ENCODE measurements around the gene HSPA12B. TPM values are rescaled to one million over a fixed set of nuclear protein-coding genes. Genes with fewer than 3 reads are reported as not detected.

Gene HSPA12B
- total and polyA plus RNA-seq, 2 of the 13 experiments (the other 11 are each of a cell fraction or from before 2014, with no cell fraction given), result 0.01 TPM; not detected in 1

GRCh38 chr20:3781153-3781910, 48.8 kb downstream of the HSPA12B start, which contains the start of gene SPEF1:
Gene SPEF1 (minus strand): TSS chr20:3781448. CDS start chr20:3781287, 161 bp downstream.
- in situ Hi-C loops (cut with HindIII; ENCODE audit: extremely low pct_ligation_motif_present, low pct_unique_long_range_greater_than_20kb), result loop anchor here (5.0 kb wide), 1 partner anchor 36 kb away; no protein-coding TSS in a partner anchor
- H3K27ac ChIP-seq (ENCODE audit: extremely low read length, insufficient read depth, low read length), result no peak within 1 kb of the TSS
- H4K20me1 ChIP-seq (ENCODE audit: insufficient read depth, low read length), result peaks cover 5% of the 10 kb centered on the region; the same call in 1 of the 2 replicates
- H3K79me2 ChIP-seq (ENCODE audit: insufficient read depth, low read length), result peaks cover 9% of the 10 kb centered on the region
- ATAC-seq, result peak; percentile 80
- no TSS peak for BruUV-seq (replicated peaks)
- H3K4me1 ChIP-seq (ENCODE audit: insufficient read depth, low read length), result peaks cover 76% of the 10 kb centered on the region
- intact Hi-C loops (cut with micrococcal nuclease; ENCODE audit: unreplicated experiment), result loop anchor here (1.0 to 5.0 kb wide), 4 partner anchors 13 to 311 kb away; no protein-coding TSS in a partner anchor
- peak; percentile 97 for FAIRE-seq
- POLR2A ChIA-PET, result interaction anchor here (0.6 to 10.4 kb wide), 13 partner anchors 9 to 373 kb away, joined by 3 to 134 read pairs (median 3); partner anchors contain the start of genes ADISSP, AP5S1 and CDC25B
- 14% methylated on average over 26 of the region's 28 CpGs for WGBS (ENCODE audit: low lambda C conversion rate)
- peaks cover 2 to 31% of the 10 kb centered on the region in 2 experiments for H3K27me3 ChIP-seq (ENCODE audit: control insufficient read depth in 1 of 2, insufficient read depth in 2 of 2, low read length in 2 of 2)
- H3K36me3 ChIP-seq (replicated peaks in 1 of 2; ENCODE audit: control insufficient read depth in 1 of 2, insufficient read depth in 2 of 2, low read length in 2 of 2), result no peaks in the 10 kb centered on the region
- H3K9ac ChIP-seq (ENCODE audit: insufficient read depth, low read depth, low read length), result peak within 1 kb of the TSS; percentile 26; the same call in 1 of the 2 replicates
- CTCF ChIA-PET (ENCODE audit: low intra/inter-chr PET ratio, low total read pairs), result interaction anchor here (0.6 to 2.0 kb wide), 9 partner anchors 13 to 354 kb away, joined by 3 to 9 read pairs (median 3); partner anchors contain the start of genes ADISSP and AP5S1
- H2AFZ ChIP-seq (ENCODE audit: low read length), result no peak within 1 kb of the TSS
- peak within 1 kb of the TSS; percentile 51 to 75 (median 59); a peak in 5 of 6 replicates for H3K4me3 ChIP-seq (replicated peaks in 1 of 3; ENCODE audit: insufficient read depth in 1 of 3, low read depth in 2 of 3, low read length in 3 of 3)
- H3K9me3 ChIP-seq (ENCODE audit: low read length), result no peaks in the 10 kb centered on the region
- H3K4me2 ChIP-seq (ENCODE audit: low read depth, low read length), result peak within 1 kb of the TSS; percentile 80
- DNase-seq (ENCODE audit: low spot score), result peak; percentile 98
- TF ChIP-seq RARA (CRISPR knock-in tag; IDR thresholded peaks at IDR 0.05) (no peak; the same call in 1 of the 2 replicates), ZNF660 (CRISPR knock-in tag; IDR thresholded peaks at IDR 0.05; ENCODE audit: borderline replicate concordance, low read depth) (no peak), MLLT10 (CRISPR knock-in tag; IDR thresholded peaks at IDR 0.05) (no peak), RORA (CRISPR knock-in tag; IDR thresholded peaks at IDR 0.05) (no peak), NR2F1 (CRISPR knock-in tag; IDR thresholded peaks at IDR 0.05) (no peak), FOXA1 (IDR thresholded peaks at IDR 0.05) (no peak), FOXA1 (CRISPR knock-in tag; IDR thresholded peaks at IDR 0.05) (no peak), TRIM22 (IDR thresholded peaks at IDR 0.05) (no peak), ZNF580 (CRISPR knock-in tag; IDR thresholded peaks at IDR 0.05; ENCODE audit: borderline replicate concordance, low read depth) (peak; percentile 71; the same call in 1 of the 2 replicates), ZBTB20 (CRISPR knock-in tag; IDR thresholded peaks at IDR 0.05; ENCODE audit: borderline replicate concordance, low read depth) (no peak), MNT (IDR thresholded peaks at IDR 0.05) (no peak), MYPOP (CRISPR knock-in tag; IDR thresholded peaks at IDR 0.05) (no peak; the same call in 1 of the 2 replicates), MYC (CRISPR knock-in tag; IDR thresholded peaks at IDR 0.05; ENCODE audit: borderline replicate concordance) (no peak; the same call in 1 of the 2 replicates), ZNF672 (CRISPR knock-in tag; IDR thresholded peaks at IDR 0.05) (no peak), THAP7 (CRISPR knock-in tag; IDR thresholded peaks at IDR 0.05) (peak; percentile 83; the same call in 1 of the 2 replicates), GFI1 (CRISPR knock-in tag; IDR thresholded peaks at IDR 0.05; ENCODE audit: borderline replicate concordance) (no peak), JARID2 (CRISPR knock-in tag; IDR thresholded peaks at IDR 0.05; ENCODE audit: insufficient replicate concordance) (no peak)

All from HepG2 (cell line).